IMR-90 (cell line): ENCODE data around the gene SH3RF2. TPM values are rescaled to one million over a fixed set of nuclear protein-coding genes. Genes with fewer than 3 reads are reported as not detected.

Experiments used
- ATAC-seq: fragments of 200-7000 bp; cut with Tn5 transposase; 2 replicates; pipeline ENCODE4 v1.9.1; 2020; ENCODE audit warnings: low read depth, mild to moderate bottlenecking, moderate library complexity
- BruUV-seq: library from RNA; stranded (reverse); fragments of 400-500 nt; replicated peaks from 2 replicates; lab custom pipeline; 2021; lab: Mats Ljungman, UMichigan
- CTCF ChIA-PET: fragments of 300-600 bp; formaldehyde crosslinking; extraction: SDS; loops from one replicate; lab custom pipeline; 2021; ENCODE audit warnings: antibody characterized with exemption; lab: Yijun Ruan, JAX
- POLR2A ChIA-PET: fragments of 300-600 bp; sonication (Branson Sonifier 250); formaldehyde crosslinking; loops from one replicate; lab custom pipeline; 2022; ENCODE audit warnings: antibody characterized with exemption; ENCODE audit not compliant: unreplicated experiment; lab: Charles Lee
- DNase-seq: peaks from one replicate; pipeline ENCODE4 v3.0.0; 2013
- H2AFZ ChIP-seq: replicated peaks from 2 replicates; pipeline ENCODE3; 2013; ENCODE audit warnings: low read length, mild to moderate bottlenecking; ENCODE audit not compliant: poor library complexity
- H2AK5ac ChIP-seq: 2 replicates; pipeline ENCODE4 v1.6.1; 2013; ENCODE audit warnings: low read depth, low read length, inconsistent platforms
- H2AK9ac ChIP-seq: replicated peaks from 2 replicates; pipeline ENCODE3; 2013; ENCODE audit warnings: mild to moderate bottlenecking, low read depth, low read length, moderate library complexity; ENCODE audit not compliant: poor library complexity
- H2BK120ac ChIP-seq: 2 replicates; pipeline ENCODE4 v1.6.1; 2013; ENCODE audit warnings: low read depth, low read length, inconsistent platforms
- H2BK15ac ChIP-seq: 3 replicates; pipeline ENCODE4 v1.6.1; 2013; ENCODE audit warnings: low read depth, low read length, inconsistent platforms
- H2BK20ac ChIP-seq: 2 replicates; pipeline ENCODE4 v1.6.1; 2013; ENCODE audit warnings: low read depth, mild to moderate bottlenecking, inconsistent platforms, low read length, moderate library complexity
- H2BK5ac ChIP-seq: 2 replicates; pipeline ENCODE4 v1.6.1; 2013; ENCODE audit warnings: mild to moderate bottlenecking, low read depth, low read length, inconsistent platforms; ENCODE audit not compliant: poor library complexity, severe bottlenecking
- H3K14ac ChIP-seq: replicated peaks from 2 replicates; pipeline ENCODE4 v1.6.1; 2013; ENCODE audit warnings: low read depth, low read length, inconsistent platforms
- H3K18ac ChIP-seq: 2 replicates; pipeline ENCODE4 v1.6.1; 2013; ENCODE audit warnings: low read depth, low read length, control low read depth
- H3K23ac ChIP-seq: 2 replicates; pipeline ENCODE4 v1.6.1; 2013; ENCODE audit warnings: low read depth, low read length, inconsistent platforms
- H3K27ac ChIP-seq: 2 replicates; pipeline ENCODE4 v1.5.1; 2013; ENCODE audit warnings: mild to moderate bottlenecking, control low read depth, low read length; ENCODE audit not compliant: insufficient read depth
- H3K27me3 ChIP-seq: 2 replicates; pipeline ENCODE4 v1.6.1; 2013; ENCODE audit warnings: low read length; ENCODE audit not compliant: control insufficient read depth, insufficient read depth
- H3K36me3 ChIP-seq: 2 replicates; pipeline ENCODE4 v1.6.1; 2013; ENCODE audit warnings: low read length, mixed read lengths; ENCODE audit not compliant: control insufficient read depth, insufficient read depth
- H3K4ac ChIP-seq: 2 replicates; pipeline ENCODE4 v1.6.1; 2013; ENCODE audit warnings: low read depth, low read length, inconsistent platforms
- H3K4me1 ChIP-seq: 2 replicates; pipeline ENCODE4 v1.6.1; 2013; ENCODE audit warnings: low read length, mixed read lengths; ENCODE audit not compliant: control insufficient read depth, insufficient read depth
- H3K4me2 ChIP-seq: 2 replicates; pipeline ENCODE4 v1.6.1; 2013; ENCODE audit warnings: low read depth, mild to moderate bottlenecking, control low read depth, low read length, moderate library complexity
- H3K4me3 ChIP-seq: 2 replicates; pipeline ENCODE4 v1.5.1; 2013; ENCODE audit warnings: low read depth, mild to moderate bottlenecking, control low read depth, low read length, moderate library complexity; ENCODE audit not compliant: insufficient read depth
- H3K56ac ChIP-seq: 2 replicates; pipeline ENCODE4 v1.6.1; 2013; ENCODE audit warnings: low read length, inconsistent platforms; ENCODE audit not compliant: insufficient read depth; ENCODE audit errors: extremely low read depth
- H3K79me1 ChIP-seq, 2 experiments: 2 replicates each; pipeline ENCODE4 v1.6.1; 2013; ENCODE audit warnings: low read length in 2 of 2, inconsistent platforms in 1 of 2, low read depth in 1 of 2
- H3K9ac ChIP-seq: 2 replicates; pipeline ENCODE4 v1.6.1; 2013; ENCODE audit warnings: low read depth, low read length, control low read depth
- H3K9me1 ChIP-seq: 2 replicates; pipeline ENCODE4 v1.6.1; 2013; ENCODE audit warnings: low read length, inconsistent platforms; ENCODE audit not compliant: insufficient read depth
- H3K9me3 ChIP-seq: 2 replicates; pipeline ENCODE4 v1.6.1; 2013; ENCODE audit warnings: low read length; ENCODE audit not compliant: control insufficient read depth, insufficient read depth
- H4K20me1 ChIP-seq: 2 replicates; pipeline ENCODE4 v1.6.1; 2013; ENCODE audit warnings: low read length, inconsistent platforms; ENCODE audit not compliant: insufficient read depth
- H4K5ac ChIP-seq: 2 replicates; pipeline ENCODE4 v1.6.1; 2013; ENCODE audit warnings: mild to moderate bottlenecking, low read depth, low read length, control low read depth
- H4K8ac ChIP-seq, 2 experiments: 2 replicates each; pipeline ENCODE4 v1.6.1; 2013; ENCODE audit warnings: low read depth in 2 of 2, low read length in 2 of 2, control low read depth in 1 of 2, inconsistent platforms in 1 of 2
- H4K91ac ChIP-seq: 2 replicates; pipeline ENCODE4 v1.6.1; 2013; ENCODE audit warnings: low read depth, low read length, inconsistent platforms; ENCODE audit not compliant: insufficient read depth
- BHLHE40 ChIP-seq: fragments of 150-350 bp; IDR thresholded peaks from 2 replicates; pipeline ENCODE4 v1.6.1; 2016; ENCODE audit warnings: mild to moderate bottlenecking, low read depth, low read length
- CEBPB ChIP-seq: IDR thresholded peaks from 2 replicates; pipeline ENCODE4 v1.6.1; 2012; ENCODE audit warnings: low read depth, low read length, improper control_type of control experiment
- MXI1 ChIP-seq: IDR thresholded peaks from 2 replicates; pipeline ENCODE4 v1.6.1; 2012; ENCODE audit warnings: low read depth, mild to moderate bottlenecking, low read length, moderate library complexity, borderline replicate concordance
- NFE2L2 ChIP-seq: fragments of 150-350 bp; IDR thresholded peaks from 2 replicates; pipeline ENCODE4 v1.6.1; 2016; ENCODE audit warnings: low read depth, mild to moderate bottlenecking, low read length
- RFX5 ChIP-seq: IDR thresholded peaks from 2 replicates; pipeline ENCODE4 v1.8.0; 2012; ENCODE audit warnings: low read depth, mild to moderate bottlenecking, low read length, moderate library complexity
- WGBS, 2 experiments: methylation state at CpG; one replicate each; pipeline versions ENCODE4 v1.1.5 to v1.1.7; 2013; ENCODE audit warnings: missing lambda C conversion rate in 2 of 2; ENCODE audit not compliant: insufficient read length in 1 of 2; ENCODE audit errors: extremely low coverage in 2 of 2; 5-methylcytosine and 5-hydroxymethylcytosine counted together
- dilution Hi-C: fragments of 300-500 bp; cut with HindIII; formaldehyde crosslinking; loops from one replicate; pipeline ENCODE4 v1.14.3; 2018; ENCODE audit warnings: low sequenced_read_pairs; ENCODE audit not compliant: unreplicated experiment
- in situ Hi-C: fragments of 300-500 bp; cut with MboI; formaldehyde crosslinking; loops from 3 replicates; pipeline ENCODE4 v1.14.3; 2019; ENCODE audit warnings: low sequenced_read_pairs, inconsistent platforms, mixed read lengths
- intact Hi-C: fragments of 100-400 bp; cut with micrococcal nuclease; formaldehyde crosslinking; loops from 2 replicates; pipeline ENCODE4 v1.10.0; 2022
- polyA plus RNA-seq, 3 experiments: library from polyadenylated mRNA; depleted of rRNA; stranded (reverse); fragments of >200 nt; gene quantifications; 2 replicates each; pipeline ENCODE4 v1.2.3, GENCODE V29; 2012; ENCODE audit warnings: low replicate concordance in 1 of 3
- total RNA-seq: library from RNA; depleted of rRNA; stranded (reverse); fragments of >200 nt; gene quantifications from 2 replicates; pipeline ENCODE4 v1.2.3, GENCODE V29; 2012
- TF ChIP-seq, protein P1 (sequence below): fragments of 150-350 bp; IDR thresholded peaks from 2 replicates; pipeline ENCODE4 v1.6.1; 2017; ENCODE audit warnings: mild to moderate bottlenecking, antibody characterized with exemption, low read length, low read depth

Gene SH3RF2
- total and polyA plus RNA-seq, 2 of the 4 experiments (the other 2 are of a cell fraction) = 1.3 to 1.7 TPM

- H3K27ac ChIP-seq = no peak overlapping the region
- peaks cover 3% of the 10 kb centered on the region; the same call in 1 of the 2 replicates for H3K4me1 ChIP-seq
- no peaks in the 10 kb centered on the region for H3K36me3 ChIP-seq
- no peak overlapping the region for H3K9ac ChIP-seq
- POLR2A ChIA-PET = no interaction called here
- H2AK9ac ChIP-seq = no peak overlapping the region
- no CpG with 5 or more reads among the region's 2 CpGs for WGBS, 2 experiments
- H3K27me3 ChIP-seq = no peaks in the 10 kb centered on the region
- no peak overlapping the region for H4K5ac ChIP-seq
- ATAC-seq = no peak
- H2BK120ac ChIP-seq = peak overlapping the region; percentile 30; the same call in 1 of the 2 replicates
- in situ Hi-C loops (no loop called here), intact Hi-C loops (no loop called here), dilution Hi-C loops (no loop called here)
- no peak overlapping the region for H3K56ac ChIP-seq
- no peak overlapping the region for H4K91ac ChIP-seq
- no TSS peak for BruUV-seq
- no peak overlapping the region for H2BK15ac ChIP-seq
- no peak overlapping the region for H3K14ac ChIP-seq
- no peak overlapping the region for H3K18ac ChIP-seq
- no peak overlapping the region for H3K4me2 ChIP-seq
- H3K4me3 ChIP-seq = no peak overlapping the region
- 0 out of 2 replicates have a peak, but pooled peaks cover 2% of the 10 kb centered on the region for H3K9me3 ChIP-seq
- no peak overlapping the region for H2BK5ac ChIP-seq
- no peak overlapping the region for H4K8ac ChIP-seq
- H2AK5ac ChIP-seq = no peak overlapping the region
- no peaks in the 10 kb centered on the region for H4K20me1 ChIP-seq
- no peak overlapping the region for H3K23ac ChIP-seq
- H3K4ac ChIP-seq = no peak overlapping the region
- peaks cover 8% of the 10 kb centered on the region; the same call in 1 of the 2 replicates for H3K9me1 ChIP-seq
- no peak overlapping the region for H2AFZ ChIP-seq
- CTCF ChIA-PET = no interaction called here
- H3K79me1 ChIP-seq = no peaks in the 10 kb centered on the region
- TF ChIP-seq BHLHE40 (no peak), MXI1 (no peak), RFX5 (no peak), CEBPB (no peak), NFE2L2 (no peak)
- TF ChIP-seq, protein P1, sequence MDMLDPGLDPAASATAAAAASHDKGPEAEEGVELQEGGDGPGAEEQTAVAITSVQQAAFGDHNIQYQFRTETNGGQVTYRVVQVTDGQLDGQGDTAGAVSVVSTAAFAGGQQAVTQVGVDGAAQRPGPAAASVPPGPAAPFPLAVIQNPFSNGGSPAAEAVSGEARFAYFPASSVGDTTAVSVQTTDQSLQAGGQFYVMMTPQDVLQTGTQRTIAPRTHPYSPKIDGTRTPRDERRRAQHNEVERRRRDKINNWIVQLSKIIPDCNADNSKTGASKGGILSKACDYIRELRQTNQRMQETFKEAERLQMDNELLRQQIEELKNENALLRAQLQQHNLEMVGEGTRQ = no peak
- DNase-seq = no peak
- no peak overlapping the region for H2BK20ac ChIP-seq
These were observed 34.7 kb downstream of the SH3RF2 start for GRCh38 chr5:145971108-145971507.
